H9 (cell line): ENCODE results near the gene CDH4. TPM values are rescaled to one million over a fixed set of nuclear protein-coding genes. Genes with fewer than 3 reads are reported as not detected.

Experiments
- DNase-seq: peaks from one replicate; pipeline ENCODE4 v3.0.0-alpha.2; 2017
- H2AFZ ChIP-seq: one replicate; pipeline ENCODE4 v1.6.1; 2013; ENCODE audit warnings: mild to moderate bottlenecking, low read length, control low read depth, moderate library complexity
- H2AK5ac ChIP-seq: 2 replicates; pipeline ENCODE4 v1.6.1; 2013; ENCODE audit warnings: low read length, control low read depth, mixed read lengths; ENCODE audit not compliant: insufficient read length
- H2BK120ac ChIP-seq: one replicate; pipeline ENCODE4 v1.6.1; 2013; ENCODE audit warnings: low read depth, mild to moderate bottlenecking, low read length, control low read depth, inconsistent platforms; ENCODE audit not compliant: poor library complexity, severe bottlenecking
- H2BK12ac ChIP-seq: 2 replicates; pipeline ENCODE4 v1.6.1; 2013; ENCODE audit warnings: low read length, control low read depth, mixed read lengths, low read depth; ENCODE audit not compliant: insufficient read length
- H2BK15ac ChIP-seq: 2 replicates; pipeline ENCODE4 v1.6.1; 2013; ENCODE audit warnings: low read depth, low read length, control low read depth
- H2BK20ac ChIP-seq: one replicate; pipeline ENCODE4 v1.6.1; 2013; ENCODE audit warnings: low read depth, mild to moderate bottlenecking, low read length, control low read depth, inconsistent platforms; ENCODE audit not compliant: poor library complexity, severe bottlenecking
- H2BK5ac ChIP-seq: 2 replicates; pipeline ENCODE4 v1.6.1; 2013; ENCODE audit warnings: low read length, control low read depth, mixed read lengths; ENCODE audit not compliant: insufficient read length
- H3K14ac ChIP-seq: 2 replicates; pipeline ENCODE4 v1.6.1; 2013; ENCODE audit warnings: low read length, control low read depth; ENCODE audit not compliant: insufficient read depth
- H3K18ac ChIP-seq: 2 replicates; pipeline ENCODE4 v1.6.1; 2013; ENCODE audit warnings: low read depth, mild to moderate bottlenecking, mixed read lengths, low read length, control low read depth; ENCODE audit not compliant: insufficient read length
- H3K23ac ChIP-seq: 2 replicates; pipeline ENCODE4 v1.6.1; 2013; ENCODE audit warnings: low read length, control low read depth, mixed read lengths, low read depth; ENCODE audit not compliant: insufficient read length
- H3K23me2 ChIP-seq: 2 replicates; pipeline ENCODE4 v1.6.1; 2013; ENCODE audit warnings: low read depth, mild to moderate bottlenecking, mixed read lengths, low read length, control low read depth; ENCODE audit not compliant: insufficient read length, poor library complexity, severe bottlenecking
- H3K27ac ChIP-seq: 2 replicates; pipeline ENCODE4 v1.5.1; 2013; ENCODE audit warnings: low read length, control low read depth, mixed read lengths, low read depth; ENCODE audit not compliant: insufficient read length
- H3K27me3 ChIP-seq: 2 replicates; pipeline ENCODE4 v1.6.1; 2013; ENCODE audit warnings: low read length, control low read depth, inconsistent platforms; ENCODE audit not compliant: insufficient read depth
- H3K4ac ChIP-seq: 2 replicates; pipeline ENCODE4 v1.6.1; 2013; ENCODE audit warnings: low read depth, mild to moderate bottlenecking, control low read depth, inconsistent platforms, low read length, moderate library complexity
- H3K4me1 ChIP-seq: 2 replicates; pipeline ENCODE4 v1.6.1; 2013; ENCODE audit warnings: low read length, control low read depth, inconsistent platforms; ENCODE audit not compliant: insufficient read depth
- H3K4me2 ChIP-seq: 2 replicates; pipeline ENCODE4 v1.6.1; 2013; ENCODE audit warnings: low read length, control low read depth, mixed read lengths; ENCODE audit not compliant: insufficient read length, insufficient read depth
- H3K56ac ChIP-seq: 2 replicates; pipeline ENCODE4 v1.6.1; 2013; ENCODE audit warnings: low read depth, mild to moderate bottlenecking, mixed read lengths, low read length, control low read depth; ENCODE audit not compliant: insufficient read length
- H3K79me1 ChIP-seq: 2 replicates; pipeline ENCODE4 v1.6.1; 2013; ENCODE audit warnings: low read depth, mild to moderate bottlenecking, moderate library complexity, low read length, control low read depth, inconsistent platforms; ENCODE audit not compliant: insufficient read depth, poor library complexity, severe bottlenecking
- H3K79me2 ChIP-seq: 2 replicates; pipeline ENCODE4 v1.6.1; 2013; ENCODE audit warnings: low read length, control low read depth, inconsistent platforms; ENCODE audit not compliant: insufficient read depth
- H3K9ac ChIP-seq: 2 replicates; pipeline ENCODE4 v1.6.1; 2013; ENCODE audit warnings: low read length, control low read depth, mixed read lengths; ENCODE audit not compliant: insufficient read length; ENCODE audit errors: extremely low read depth
- H3K9me3 ChIP-seq: one replicate; pipeline ENCODE4 v1.6.1; 2013; ENCODE audit warnings: low read depth, low read length, inconsistent platforms; ENCODE audit not compliant: control insufficient read depth
- H3T11ph ChIP-seq: one replicate; pipeline ENCODE4 v1.6.1; 2013; ENCODE audit warnings: mild to moderate bottlenecking, low read length, control low read depth, inconsistent platforms
- H4K20me1 ChIP-seq: one replicate; pipeline ENCODE4 v1.6.1; 2013; ENCODE audit not compliant: control insufficient read depth, insufficient read length, insufficient read depth
- H4K5ac ChIP-seq: 2 replicates; pipeline ENCODE4 v1.6.1; 2013; ENCODE audit warnings: low read depth, mild to moderate bottlenecking, mixed read lengths, low read length, control low read depth; ENCODE audit not compliant: insufficient read length
- H4K8ac ChIP-seq: replicated peaks from 2 replicates; pipeline ENCODE4 v1.6.1; 2013; ENCODE audit warnings: low read length, control low read depth, mixed read lengths, low read depth; ENCODE audit not compliant: insufficient read length
- H4K91ac ChIP-seq: 2 replicates; pipeline ENCODE4 v1.6.1; 2013; ENCODE audit warnings: low read depth, mild to moderate bottlenecking, moderate library complexity, mixed read lengths, low read length, control low read depth; ENCODE audit not compliant: insufficient read length
- H3K27ac Mint-ChIP-seq, 3 experiments: 2 replicates in 2 of 3; 3 replicates in 1 of 3; pipeline ENCODE4 v1.8.0; 2020 to 2021; ENCODE audit warnings: mixed read lengths in 3 of 3, mild to moderate bottlenecking in 1 of 3, moderate library complexity in 1 of 3
- H3K27me3 Mint-ChIP-seq: 2 replicates; pipeline ENCODE4 v1.8.0; 2021; ENCODE audit warnings: low read depth, mild to moderate bottlenecking, moderate library complexity, mixed read lengths
- H3K36me3 Mint-ChIP-seq, 3 experiments: 2 replicates in 2 of 3; 3 replicates in 1 of 3; pipeline ENCODE4 v1.8.0; 2020 to 2021; ENCODE audit warnings: low read depth in 3 of 3, mixed read lengths in 3 of 3; ENCODE audit not compliant: insufficient read depth in 1 of 3
- H3K4me1 Mint-ChIP-seq, 2 experiments: 2 replicates each; pipeline ENCODE4 v1.8.0; 2020; ENCODE audit warnings: mixed read lengths in 2 of 2
- H3K4me3 Mint-ChIP-seq, 2 experiments: 2 replicates in 1 of 2; 3 replicates in 1 of 2; pipeline ENCODE4 v1.8.0; 2020 to 2021; ENCODE audit warnings: mild to moderate bottlenecking in 2 of 2, mixed read lengths in 2 of 2, moderate library complexity in 1 of 2
- H3K9me3 Mint-ChIP-seq, 2 experiments: 2 replicates in 1 of 2; 3 replicates in 1 of 2; pipeline ENCODE4 v1.8.0; 2020; ENCODE audit warnings: mild to moderate bottlenecking in 2 of 2, mixed read lengths in 2 of 2, moderate library complexity in 1 of 2
- WGBS: extraction: QIAGEN DNeasy Blood & Tissue Kit; methylation state at CpG from one replicate; pipeline ENCODE4 v1.1.7; 2013; ENCODE audit warnings: missing lambda C conversion rate, low lambda C conversion rate, mixed read lengths; ENCODE audit not compliant: insufficient read length; ENCODE audit errors: extremely low coverage; 5-methylcytosine and 5-hydroxymethylcytosine counted together
- total RNA-seq: library from RNA; stranded (reverse); gene quantifications from 2 replicates; pipeline ENCODE4 v1.2.1, GENCODE V29; 2021
- TF ChIP-seq, protein P1 (sequence below): fragments of 200-600 bp; sonication (generic); conservative IDR thresholded peaks from 3 replicates; pipeline ENCODE4 v1.8.0; 2021; ENCODE audit warnings: antibody characterized with exemption, mild to moderate bottlenecking

The CDH4 gene
- total RNA-seq, 1 experiment from 2014 or later = 3.0 TPM

DNA sequence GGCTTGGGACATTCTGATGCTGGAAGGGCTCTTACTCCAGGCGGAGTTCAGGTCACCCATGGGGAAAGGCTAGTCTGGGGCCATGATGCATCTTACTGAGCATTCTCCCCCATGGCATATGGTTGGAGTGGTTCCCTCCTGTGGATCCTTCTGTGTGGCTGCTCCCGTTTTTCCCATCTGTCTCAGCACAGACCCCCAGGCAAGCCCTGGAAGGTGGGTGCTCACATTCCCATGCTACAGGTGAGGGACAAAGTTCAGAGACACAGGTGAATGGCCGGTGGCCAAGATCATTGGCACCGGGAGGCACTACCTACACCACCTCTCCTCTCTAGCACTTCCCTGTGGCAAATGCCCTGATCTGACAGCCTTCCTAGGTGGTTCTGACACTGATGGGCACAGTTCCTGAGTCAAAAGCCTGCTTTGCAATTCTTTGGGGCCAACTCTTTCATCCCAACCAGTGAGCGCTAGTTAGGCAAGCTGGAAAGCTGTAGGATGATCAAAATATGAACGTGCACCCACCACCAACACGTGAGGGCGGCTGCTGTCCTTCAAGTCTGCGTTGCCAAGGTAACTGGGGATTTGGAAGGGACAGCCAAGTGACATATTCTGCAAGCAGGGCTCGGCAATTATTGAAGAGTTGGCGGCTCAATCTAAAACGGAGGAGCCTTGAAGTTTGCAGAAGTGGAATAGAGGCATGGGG is 124.6 kb downstream of the CDH4 start:
- no peak overlapping the region for H3K14ac ChIP-seq

More for the DNA sequence above, 124.6 kb downstream of the CDH4 start:
- Histone ChIP-seq H3T11ph (no peak overlapping the region), H3K56ac (no peak overlapping the region), H2BK12ac (no peak overlapping the region), H3K9me3 (no peaks in the 10 kb centered on the region), H4K5ac (no peak overlapping the region), H4K20me1 (no peaks in the 10 kb centered on the region), H4K91ac (no peak overlapping the region), H3K4me2 (no peak overlapping the region), H2BK15ac (no peak overlapping the region), H3K9ac (no peak overlapping the region), H3K79me2 (no peaks in the 10 kb centered on the region; the same call in 1 of the 2 replicates), H3K27me3 (peaks cover 5% of the 10 kb centered on the region; the same call in 1 of the 2 replicates), H3K27ac (no peak overlapping the region), H2BK20ac (no peak overlapping the region), H3K23me2 (no peaks in the 10 kb centered on the region), H2AFZ (no peak overlapping the region), H4K8ac (no peak overlapping the region), H3K79me1 (no peaks in the 10 kb centered on the region), H2BK5ac (no peak overlapping the region), H2BK120ac (no peak overlapping the region), H3K4me1 (no peaks in the 10 kb centered on the region), H3K18ac (no peak overlapping the region), H3K23ac (no peak overlapping the region), H3K4ac (no peak overlapping the region), H2AK5ac (no peak overlapping the region)
- Mint-ChIP-seq H3K27ac (no peak overlapping the region; a peak in 1 of 7 replicates), H3K4me3 (no peak overlapping the region), H3K4me1 (peaks cover 13 to 14% of the 10 kb centered on the region in 2 experiments), H3K27me3 (peaks cover 34% of the 10 kb centered on the region), H3K9me3 (peaks cover 4 to 10% of the 10 kb centered on the region in 2 experiments; a peak in 4 of 5 replicates), H3K36me3 (peaks cover 4 to 9% (median 5%) of the 10 kb centered on the region in 3 experiments; a peak in 4 of 7 replicates)
- DNase-seq = no peak
- WGBS = no CpG with 5 or more reads among the region's 12 CpGs
- TF ChIP-seq, protein P1, sequence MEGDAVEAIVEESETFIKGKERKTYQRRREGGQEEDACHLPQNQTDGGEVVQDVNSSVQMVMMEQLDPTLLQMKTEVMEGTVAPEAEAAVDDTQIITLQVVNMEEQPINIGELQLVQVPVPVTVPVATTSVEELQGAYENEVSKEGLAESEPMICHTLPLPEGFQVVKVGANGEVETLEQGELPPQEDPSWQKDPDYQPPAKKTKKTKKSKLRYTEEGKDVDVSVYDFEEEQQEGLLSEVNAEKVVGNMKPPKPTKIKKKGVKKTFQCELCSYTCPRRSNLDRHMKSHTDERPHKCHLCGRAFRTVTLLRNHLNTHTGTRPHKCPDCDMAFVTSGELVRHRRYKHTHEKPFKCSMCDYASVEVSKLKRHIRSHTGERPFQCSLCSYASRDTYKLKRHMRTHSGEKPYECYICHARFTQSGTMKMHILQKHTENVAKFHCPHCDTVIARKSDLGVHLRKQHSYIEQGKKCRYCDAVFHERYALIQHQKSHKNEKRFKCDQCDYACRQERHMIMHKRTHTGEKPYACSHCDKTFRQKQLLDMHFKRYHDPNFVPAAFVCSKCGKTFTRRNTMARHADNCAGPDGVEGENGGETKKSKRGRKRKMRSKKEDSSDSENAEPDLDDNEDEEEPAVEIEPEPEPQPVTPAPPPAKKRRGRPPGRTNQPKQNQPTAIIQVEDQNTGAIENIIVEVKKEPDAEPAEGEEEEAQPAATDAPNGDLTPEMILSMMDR = no peak
